Uterus (tissue), 4 donors: ENCODE data around the gene DOCK7. TPM values are rescaled to one million over a fixed set of nuclear protein-coding genes. Genes with fewer than 3 reads are reported as not detected.
"Not testable (repeated sequence)": the region's sequence is repeated elsewhere in the genome, so short reads cannot be mapped to it uniquely, and the experiment has no call there.

ENCODE experiments used
- DNase-seq, 2 donors: peaks; one replicate each; pipeline ENCODE4 v3.0.0-alpha.2; 2019 to 2020
- H3K27ac ChIP-seq, 2 donors: fragments of 200-600 bp; sonication (generic); 1 replicate in 1 of 2; 2 replicates in 1 of 2; pipeline ENCODE4 v1.5.1; 2016 to 2018
- H3K27me3 ChIP-seq, 2 donors: fragments of 200-600 bp; sonication (generic); one replicate each; pipeline ENCODE4 v1.5.1; 2018 to 2019; ENCODE audit warnings: control low read depth in 1 of 2
- H3K36me3 ChIP-seq, 2 donors: fragments of 200-600 bp; sonication (generic); one replicate each; pipeline ENCODE4 v1.5.1; 2019; ENCODE audit warnings: control low read depth in 1 of 2
- H3K4me1 ChIP-seq, 2 donors: fragments of 200-600 bp; sonication (generic); one replicate each; pipeline ENCODE4 v1.5.1; 2018 to 2019; ENCODE audit warnings: control low read depth in 1 of 2
- H3K4me3 ChIP-seq, 2 donors: fragments of 200-600 bp; sonication (generic); 1 replicate in 1 of 2; 2 replicates in 1 of 2; pipeline ENCODE4 v1.5.1; 2018 to 2019; ENCODE audit warnings: mild to moderate bottlenecking in 1 of 2
- H3K9me3 ChIP-seq, 2 donors: fragments of 200-600 bp; sonication (generic); one replicate each; pipeline ENCODE4 v1.5.1; 2019; ENCODE audit warnings: control low read depth in 1 of 2
- POLR2A ChIP-seq, 2 donors: fragments of 450-650 bp; IDR thresholded peaks; one replicate each; pipeline ENCODE4 v1.6.1; 2016; ENCODE audit warnings: antibody characterized with exemption in 2 of 2, mild to moderate bottlenecking in 1 of 2, moderate library complexity in 1 of 2
- intact Hi-C: fragments of 100-400 bp; cut with DNase I; formaldehyde crosslinking; loops from one replicate; pipeline ENCODE4 v1.15.1; 2023; ENCODE audit warnings: low total_unique reads
- total RNA-seq, 4 donors: library from RNA; depleted of rRNA in 3 of 4; stranded (reverse); fragments of >200 nt in 3 of 4; gene quantifications; one replicate each; pipeline versions ENCODE4 v1.1.0 to v1.2.4, GENCODE V29; 2014 to 2023
- TF ChIP-seq, protein P1 (sequence below), 4 experiments: fragments of 200-600 bp in 2 of 4; fragments of 450-650 bp in 2 of 4; sonication (generic) in 2 of 4; IDR thresholded peaks; one replicate each; pipeline ENCODE4 v1.5.1; 2016 to 2019; ENCODE audit warnings: antibody characterized with exemption in 4 of 4, mild to moderate bottlenecking in 2 of 4, moderate library complexity in 1 of 4
- donor health status: DM: yes; HTN: yes; CAD: no.

The DOCK7 gene
- total RNA-seq, 4 donors from 2014 or later: 17.9 to 134 (median 77.9) TPM

DNA sequence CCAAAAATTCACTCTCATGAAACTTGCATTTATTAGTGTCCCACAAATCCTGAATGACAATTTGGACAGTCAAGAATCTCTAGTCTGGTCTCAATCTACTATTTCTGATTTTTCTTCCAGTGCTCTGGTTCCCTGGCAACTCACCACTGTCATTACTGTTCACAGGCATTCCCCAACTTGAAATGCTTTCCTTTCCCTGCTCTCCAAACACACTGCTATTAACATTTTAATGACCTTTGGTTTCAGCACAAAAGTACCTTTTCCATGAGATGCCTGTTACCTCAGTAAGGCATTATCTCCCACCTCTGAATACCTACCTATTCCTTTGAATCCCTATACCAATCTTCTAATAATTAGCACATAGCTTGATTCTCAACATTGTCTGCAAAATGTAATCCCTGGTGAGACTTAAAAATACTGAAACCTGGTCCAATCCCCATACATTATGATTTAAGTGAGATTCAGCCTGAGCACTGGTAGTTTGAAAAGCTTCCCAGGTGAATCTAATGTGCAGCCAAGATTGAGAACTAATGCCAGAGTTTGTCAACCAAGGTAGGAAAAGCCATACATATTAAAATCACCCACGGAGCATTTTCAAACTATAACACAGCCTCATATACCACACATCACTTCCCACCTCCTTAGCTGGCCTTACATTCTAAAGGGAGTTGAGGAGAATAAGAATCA, 102.6 kb downstream of the DOCK7 start:
- H3K27ac ChIP-seq: no peak overlapping the region
- no peak for TF ChIP-seq POLR2A (IDR thresholded peaks at IDR 0.05)
- TF ChIP-seq, protein P1, sequence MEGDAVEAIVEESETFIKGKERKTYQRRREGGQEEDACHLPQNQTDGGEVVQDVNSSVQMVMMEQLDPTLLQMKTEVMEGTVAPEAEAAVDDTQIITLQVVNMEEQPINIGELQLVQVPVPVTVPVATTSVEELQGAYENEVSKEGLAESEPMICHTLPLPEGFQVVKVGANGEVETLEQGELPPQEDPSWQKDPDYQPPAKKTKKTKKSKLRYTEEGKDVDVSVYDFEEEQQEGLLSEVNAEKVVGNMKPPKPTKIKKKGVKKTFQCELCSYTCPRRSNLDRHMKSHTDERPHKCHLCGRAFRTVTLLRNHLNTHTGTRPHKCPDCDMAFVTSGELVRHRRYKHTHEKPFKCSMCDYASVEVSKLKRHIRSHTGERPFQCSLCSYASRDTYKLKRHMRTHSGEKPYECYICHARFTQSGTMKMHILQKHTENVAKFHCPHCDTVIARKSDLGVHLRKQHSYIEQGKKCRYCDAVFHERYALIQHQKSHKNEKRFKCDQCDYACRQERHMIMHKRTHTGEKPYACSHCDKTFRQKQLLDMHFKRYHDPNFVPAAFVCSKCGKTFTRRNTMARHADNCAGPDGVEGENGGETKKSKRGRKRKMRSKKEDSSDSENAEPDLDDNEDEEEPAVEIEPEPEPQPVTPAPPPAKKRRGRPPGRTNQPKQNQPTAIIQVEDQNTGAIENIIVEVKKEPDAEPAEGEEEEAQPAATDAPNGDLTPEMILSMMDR (IDR thresholded peaks at IDR 0.05): no peak
- H3K9me3 ChIP-seq: no peaks in the 10 kb centered on the region
- intact Hi-C loops: no loop called here
- H3K27me3 ChIP-seq: no peaks in the 10 kb centered on the region
- no peaks in the 10 kb centered on the region for H3K4me1 ChIP-seq
- no peaks in the 10 kb centered on the region for H3K36me3 ChIP-seq
- DNase-seq: no peak
- no peak overlapping the region for H3K4me3 ChIP-seq

DNA sequence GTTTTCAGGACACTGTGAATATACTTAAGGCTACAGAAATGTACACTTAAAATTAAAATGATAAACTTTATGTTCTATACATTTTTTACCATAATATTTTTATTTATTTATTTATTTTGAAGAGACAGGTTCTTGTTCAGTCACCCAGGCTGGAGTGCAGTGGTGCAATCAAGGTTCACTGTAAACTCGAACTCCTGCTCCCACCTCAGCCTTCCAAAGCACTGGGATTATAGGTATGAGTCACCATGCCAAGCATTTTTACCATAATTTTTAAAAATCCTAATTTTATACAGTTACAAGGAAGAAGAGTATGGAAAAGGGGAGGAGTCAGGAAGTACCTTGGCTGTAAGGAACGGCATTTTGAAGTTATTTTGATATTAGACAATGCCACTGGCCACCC, 114.5 kb downstream of the DOCK7 start:
- Histone ChIP-seq H3K27ac (no peak overlapping the region), H3K4me3 (no peak overlapping the region), H3K9me3 (peaks cover 0 to 6% of the 10 kb centered on the region in 2 donors), H3K4me1 (no peaks in the 10 kb centered on the region), H3K27me3 (no peaks in the 10 kb centered on the region), H3K36me3 (no peaks in the 10 kb centered on the region)
- no peak for DNase-seq
- intact Hi-C loops: no loop called here
- TF ChIP-seq POLR2A (IDR thresholded peaks at IDR 0.05): no peak
- TF ChIP-seq, protein P1 (IDR thresholded peaks at IDR 0.05): no peak

DNA sequence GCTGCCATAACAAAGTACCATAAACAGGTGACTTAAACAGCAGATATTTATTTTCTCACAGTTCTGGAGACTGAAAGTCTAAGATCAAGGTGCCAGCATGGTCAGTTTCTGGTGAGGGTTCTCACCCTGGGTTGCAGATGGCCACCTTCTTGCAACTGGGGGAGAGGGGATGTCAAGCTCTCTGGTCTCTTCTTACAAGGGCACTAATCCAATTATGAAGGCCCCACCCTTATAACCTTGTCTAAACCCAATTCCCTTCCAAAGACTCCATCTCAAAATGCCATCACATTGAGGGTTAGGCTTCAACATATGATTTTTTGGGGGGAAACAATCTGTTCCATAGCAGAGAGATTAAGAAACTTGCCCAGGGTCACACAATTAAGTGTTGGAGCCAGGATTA, 115.7 kb downstream of the DOCK7 start:
- H3K27ac ChIP-seq: no peak overlapping the region
- TF ChIP-seq, protein P1 (IDR thresholded peaks at IDR 0.05): no peak
- TF ChIP-seq POLR2A (IDR thresholded peaks at IDR 0.05): no peak
- H3K36me3 ChIP-seq: no peaks in the 10 kb centered on the region
- peaks cover 0 to 6% of the 10 kb centered on the region in 2 donors for H3K9me3 ChIP-seq
- intact Hi-C loops: no loop called here
- H3K27me3 ChIP-seq: no peaks in the 10 kb centered on the region
- no peak for DNase-seq
- no peaks in the 10 kb centered on the region for H3K4me1 ChIP-seq
- H3K4me3 ChIP-seq: no peak overlapping the region

DNA sequence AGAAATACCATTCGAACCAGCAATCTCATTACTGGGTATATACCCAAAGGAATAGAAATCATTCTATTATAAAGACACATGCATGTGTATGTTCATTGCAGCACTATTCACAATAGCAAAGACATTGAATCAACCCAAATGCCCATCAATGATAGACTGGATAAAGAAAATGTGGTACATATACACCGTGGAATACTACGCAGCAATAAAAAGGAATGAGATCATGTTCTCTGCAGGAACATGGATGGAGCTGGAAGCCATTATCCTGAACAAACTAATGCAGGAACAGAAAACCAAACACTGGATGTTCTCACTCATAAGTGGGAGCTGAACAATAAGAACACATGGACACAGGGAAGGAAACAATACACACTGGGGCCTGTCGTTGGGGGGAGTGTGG, 116.7 kb downstream of the DOCK7 start:
- H3K27ac ChIP-seq, H3K27me3 ChIP-seq, H3K36me3 ChIP-seq, H3K4me1 ChIP-seq, DNase-seq, H3K9me3 ChIP-seq, intact Hi-C loops, H3K4me3 ChIP-seq: not testable (repeated sequence)

DNA sequence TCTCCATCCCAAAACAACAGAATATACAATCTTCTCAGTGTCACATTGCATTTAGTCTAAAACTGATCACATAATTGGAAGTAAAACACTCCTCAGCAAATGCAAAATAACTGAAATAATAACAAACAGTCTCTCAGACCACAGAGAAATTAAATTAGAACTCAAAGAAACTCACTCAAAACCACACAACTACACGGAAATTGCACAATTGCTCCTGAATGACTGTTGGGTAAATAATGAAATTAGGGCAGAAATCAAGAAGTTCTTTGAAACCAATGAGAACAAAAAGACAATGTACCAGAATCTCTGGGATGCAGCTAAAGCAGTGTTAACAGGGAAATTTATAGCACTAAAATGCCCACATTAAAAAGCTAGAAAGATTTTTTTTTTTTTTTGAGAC, 120.3 kb downstream of the DOCK7 start:
- H3K36me3 ChIP-seq, H3K4me1 ChIP-seq, H3K27ac ChIP-seq, intact Hi-C loops, H3K9me3 ChIP-seq, H3K27me3 ChIP-seq, H3K4me3 ChIP-seq, DNase-seq: not testable (repeated sequence)

DNA sequence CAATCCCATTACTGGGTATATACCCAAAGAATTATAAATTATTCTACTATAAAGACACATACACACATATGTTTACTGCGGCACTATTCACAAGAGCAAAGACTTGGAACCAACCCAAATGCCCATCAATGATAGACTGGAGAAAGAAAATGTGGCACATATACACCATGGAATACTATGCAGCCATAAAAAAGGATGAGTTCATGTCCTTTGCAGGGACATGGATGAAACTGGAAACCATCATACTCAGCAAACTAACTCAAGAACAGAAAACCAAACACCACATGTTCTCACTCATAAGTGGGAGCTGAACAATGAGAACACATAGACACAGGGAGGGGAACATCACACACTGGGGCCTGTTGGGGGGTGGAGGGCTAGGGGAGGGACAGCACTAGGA, 121.0 kb downstream of the DOCK7 start:
- H3K27ac ChIP-seq, H3K4me1 ChIP-seq, DNase-seq, H3K4me3 ChIP-seq, intact Hi-C loops, H3K27me3 ChIP-seq, H3K36me3 ChIP-seq, H3K9me3 ChIP-seq: not testable (repeated sequence)

DNA sequence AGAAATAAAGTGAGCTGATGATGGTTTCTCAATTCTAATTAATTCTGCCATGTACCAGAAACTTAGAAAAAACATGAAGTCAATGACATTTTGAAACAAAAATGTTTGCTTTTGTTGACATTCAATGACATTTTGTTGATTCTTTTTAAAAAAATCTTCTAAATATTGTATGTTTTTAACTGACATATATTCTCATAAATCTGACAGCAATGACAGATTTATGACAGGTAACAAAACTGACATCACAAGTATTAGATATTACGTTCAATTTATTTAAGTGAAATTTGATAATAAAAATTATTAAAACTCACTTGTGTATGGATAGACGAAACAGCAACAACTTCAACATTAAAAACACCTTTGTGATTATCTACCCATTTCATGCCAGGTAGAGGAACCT, 126.9 kb downstream of the DOCK7 start:
- DNase-seq: no peak
- no peaks in the 10 kb centered on the region for H3K27me3 ChIP-seq
- no peaks in the 10 kb centered on the region for H3K9me3 ChIP-seq
- no peaks in the 10 kb centered on the region for H3K36me3 ChIP-seq
- no peaks in the 10 kb centered on the region for H3K4me1 ChIP-seq
- no peak overlapping the region for H3K27ac ChIP-seq
- TF ChIP-seq POLR2A (IDR thresholded peaks at IDR 0.05): no peak
- TF ChIP-seq, protein P1 (IDR thresholded peaks at IDR 0.05): no peak
- H3K4me3 ChIP-seq: no peak overlapping the region
- intact Hi-C loops: no loop called here
